Measurements from ENCODE around the gene MEGF6.

Gene MEGF6

DNA sequence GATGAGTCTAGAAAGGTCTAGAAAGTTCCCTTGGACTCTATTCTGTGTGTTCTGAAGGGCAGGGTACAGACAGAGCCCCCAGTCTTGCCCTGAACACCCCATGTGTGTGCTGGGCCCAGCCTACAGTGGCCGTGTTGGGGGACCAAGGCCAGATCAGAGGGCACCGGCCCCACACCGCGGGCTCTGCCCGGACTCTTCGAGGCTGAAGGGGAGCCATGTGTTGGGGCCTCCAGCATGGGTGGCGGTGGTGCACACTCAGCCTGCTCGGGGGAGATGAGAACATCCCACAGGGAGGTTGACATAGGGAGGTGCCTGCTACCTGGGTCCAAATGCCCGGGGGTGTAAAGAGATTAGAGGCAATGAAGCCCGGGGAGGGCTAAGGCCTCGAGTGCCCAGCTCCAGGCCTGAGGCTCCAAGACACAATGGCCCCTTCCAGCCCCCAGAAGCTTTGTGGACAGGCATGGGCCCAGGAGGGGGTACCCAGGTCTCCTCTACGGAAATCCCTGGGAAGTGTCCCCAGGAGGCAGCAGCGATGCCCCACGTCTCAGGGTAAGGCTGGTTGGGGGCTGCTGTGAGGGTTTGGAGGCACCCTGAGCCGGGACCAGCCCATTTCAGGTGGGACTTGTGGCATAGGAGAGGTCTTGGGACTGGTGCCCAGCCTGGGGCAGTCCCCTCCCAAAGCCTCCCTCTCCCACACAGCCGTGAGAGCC lies 144.8 kb downstream of the MEGF6 start:
- DNase-seq = no peak

DNA sequence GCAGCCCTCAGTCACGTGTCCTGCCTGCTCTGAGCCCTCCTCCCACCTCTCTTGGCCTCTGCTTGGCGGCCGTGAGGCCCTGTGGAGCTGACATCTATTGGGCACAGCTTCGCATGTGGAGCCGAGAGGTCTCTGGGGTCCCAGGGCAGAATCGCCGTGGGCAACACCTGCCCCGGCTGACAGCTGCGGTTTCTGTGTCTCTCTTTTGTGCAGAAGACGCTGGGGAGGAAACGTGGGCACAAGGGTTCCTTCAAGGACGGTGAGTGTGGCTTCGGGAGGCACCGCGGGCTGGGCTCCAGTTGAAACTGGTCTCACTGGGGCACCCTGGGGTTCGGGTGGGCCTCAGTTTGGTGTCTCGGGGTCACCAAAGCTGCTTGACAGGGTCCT lies 145.4 kb downstream of the MEGF6 start:
- DNase-seq = no peak

DNA sequence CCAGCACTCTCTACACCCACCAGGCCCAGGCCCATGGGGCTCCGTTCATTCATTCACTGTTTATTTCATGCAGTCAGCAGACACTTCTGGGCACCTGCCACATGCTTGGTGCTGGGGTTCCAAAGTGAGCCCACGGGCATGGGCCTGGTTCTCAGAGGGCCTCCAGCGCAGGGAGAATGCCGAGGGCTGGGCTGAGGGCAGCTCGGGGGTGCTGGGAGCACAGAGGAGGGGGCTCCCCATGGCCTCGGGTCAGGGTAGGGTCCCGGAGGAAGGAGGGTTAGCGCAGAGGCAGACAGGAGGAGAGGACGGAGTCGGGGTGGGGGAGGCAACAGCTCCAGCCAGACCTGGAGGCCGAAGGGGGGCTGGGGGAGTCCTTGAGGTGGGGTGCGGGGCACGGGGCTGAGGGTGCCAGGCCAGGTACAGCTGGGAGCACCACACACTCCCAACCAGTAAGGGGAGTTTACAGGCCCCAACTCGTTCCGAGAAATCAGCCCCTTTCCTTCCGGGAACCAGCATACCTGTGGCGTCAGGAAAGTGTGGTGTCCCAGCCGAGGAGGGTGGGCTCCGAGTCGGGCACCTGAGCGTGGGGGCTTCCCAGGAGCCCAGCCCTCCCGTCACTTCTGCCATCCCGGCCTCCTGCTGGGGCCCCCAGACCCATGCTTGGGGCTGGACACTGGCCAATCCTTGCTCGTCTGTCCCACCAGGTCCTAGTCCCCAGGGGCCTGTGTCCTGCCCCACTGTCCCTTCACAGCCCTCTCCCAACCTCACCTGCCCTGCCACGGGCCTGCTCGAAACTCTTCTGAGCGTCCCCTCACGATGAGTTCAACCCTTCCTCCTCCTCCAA lies 146.0 kb downstream of the MEGF6 start:
- DNase-seq = no peak

DNA sequence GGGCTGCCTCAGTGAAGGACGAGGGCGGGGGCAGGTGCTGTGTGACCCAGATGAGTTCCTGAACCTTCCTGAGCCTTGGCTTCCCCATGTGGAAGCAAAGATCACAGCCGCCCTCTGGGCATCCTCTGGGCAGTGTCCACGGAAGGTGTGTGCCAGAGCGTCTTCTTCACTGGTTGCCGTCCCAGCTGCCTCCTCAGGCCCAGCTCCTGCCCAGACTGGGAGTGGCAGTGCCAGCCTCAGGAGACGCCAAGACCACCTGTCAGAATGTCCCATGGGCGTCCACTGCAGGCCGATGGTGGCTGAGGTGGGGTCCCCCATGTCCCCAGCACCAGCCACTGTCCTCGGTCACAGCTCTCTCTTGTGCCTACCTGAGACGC lies 146.7 kb downstream of the MEGF6 start:
- DNase-seq = no peak

DNA sequence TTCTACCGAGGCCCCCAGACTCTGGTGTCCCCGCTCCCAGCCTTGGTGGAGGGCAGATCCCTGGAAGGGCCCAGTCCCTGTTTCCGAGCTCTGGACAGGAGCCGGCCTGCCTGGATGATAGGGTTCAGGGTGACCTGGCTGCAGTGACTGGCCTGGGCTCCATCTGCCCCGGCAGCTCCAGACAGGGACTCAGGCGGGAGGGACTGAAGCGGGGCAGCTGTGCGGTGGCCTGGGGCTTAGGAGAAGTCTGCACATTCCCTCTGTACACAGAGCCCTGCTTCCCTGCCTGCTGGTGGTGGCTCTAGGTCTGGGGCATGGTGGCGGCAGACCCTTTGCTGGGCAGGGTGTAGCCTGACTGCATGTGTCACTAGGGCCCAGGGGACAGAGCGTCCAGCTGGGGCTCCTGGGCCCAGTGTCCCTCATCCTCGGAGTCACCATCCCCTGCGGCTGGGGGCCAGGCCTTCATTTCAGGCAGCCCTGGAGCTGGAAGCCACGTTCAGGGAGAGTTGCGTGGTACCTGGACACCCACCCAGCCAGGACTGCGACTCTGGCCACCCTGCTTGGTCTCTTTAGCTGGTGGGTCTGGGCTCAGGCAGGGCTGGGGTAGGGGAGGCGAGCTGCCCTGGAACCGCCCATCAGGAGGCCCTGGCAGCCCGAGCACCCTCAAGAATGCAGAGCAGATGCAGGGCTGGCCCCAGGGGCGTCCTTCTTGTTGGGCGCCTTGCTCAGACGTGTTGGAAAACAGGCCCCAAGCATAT lies 147.2 kb downstream of the MEGF6 start:
- no peak for DNase-seq

DNA sequence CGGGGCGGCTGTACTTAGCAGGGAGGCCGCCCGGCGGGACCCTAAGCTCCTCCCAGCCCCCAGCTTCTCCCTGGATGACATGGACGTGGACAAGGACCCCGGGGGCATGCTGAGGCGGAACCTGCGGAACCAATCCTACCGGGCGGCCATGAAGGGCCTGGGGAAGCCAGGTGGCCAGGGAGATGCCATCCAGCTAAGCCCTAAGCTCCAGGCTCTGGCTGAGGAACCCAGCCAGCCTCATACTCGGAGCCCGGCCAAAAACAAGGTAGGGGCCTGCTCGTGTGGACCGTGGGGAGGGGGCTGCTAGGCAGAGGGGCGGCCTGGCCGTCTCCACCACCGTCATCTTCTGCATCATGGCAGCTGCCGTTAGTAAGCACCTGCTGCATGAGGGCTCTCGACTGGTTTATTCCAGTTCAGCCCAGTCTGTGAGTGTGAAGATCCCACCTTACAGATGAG lies 147.9 kb downstream of the MEGF6 start:
- no peak for DNase-seq

DNA sequence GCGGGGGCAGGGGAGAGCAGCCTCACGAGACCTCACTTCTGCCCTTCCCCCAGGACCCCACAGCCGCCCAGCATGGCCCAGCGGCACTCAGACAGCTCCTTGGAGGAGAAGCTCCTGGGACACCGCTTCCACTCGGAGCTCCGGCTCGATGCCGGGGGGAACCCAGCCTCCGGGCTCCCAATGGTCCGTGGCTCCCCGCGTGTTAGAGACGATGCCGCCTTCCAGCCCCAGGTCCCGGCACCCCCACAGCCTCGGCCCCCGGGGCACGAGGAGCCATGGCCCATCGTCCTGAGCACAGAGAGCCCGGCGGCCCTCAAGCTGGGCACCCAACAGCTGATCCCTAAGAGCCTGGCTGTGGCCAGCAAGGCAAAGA lies 148.3 kb downstream of the MEGF6 start:
- no peak for DNase-seq

DNA sequence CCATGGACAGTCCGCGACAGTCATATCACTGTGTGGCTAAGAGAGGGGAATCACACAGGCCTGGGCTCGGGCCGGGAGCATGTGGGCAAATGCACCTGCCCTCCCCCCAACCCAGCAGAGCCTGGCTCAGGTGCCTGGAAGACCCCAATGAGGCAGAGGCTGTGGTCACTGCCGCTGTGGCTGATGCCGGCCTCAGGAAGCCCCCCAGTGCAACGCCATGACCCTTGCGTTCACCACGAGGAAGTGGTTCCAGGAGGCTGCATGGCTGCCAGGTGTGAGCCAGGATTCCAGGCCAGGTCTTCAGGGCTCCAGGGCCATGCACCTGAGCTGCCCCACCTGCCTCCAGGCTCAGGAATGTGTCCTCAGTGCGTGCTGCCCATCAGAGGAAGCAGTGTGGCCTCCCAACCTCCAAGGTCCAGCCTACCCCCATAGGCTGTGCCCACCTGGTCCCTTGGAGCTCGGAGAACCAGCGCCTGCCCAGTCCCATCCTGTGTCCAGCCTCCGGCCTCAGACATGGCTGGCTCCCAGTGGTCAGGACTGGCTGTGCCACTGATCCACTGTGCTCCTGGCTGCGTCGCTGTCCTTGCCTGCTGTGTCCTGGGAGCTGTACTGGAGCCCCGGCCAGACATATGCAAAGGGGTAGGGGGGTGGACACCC lies 148.8 kb downstream of the MEGF6 start:
- DNase-seq = no peak

DNA sequence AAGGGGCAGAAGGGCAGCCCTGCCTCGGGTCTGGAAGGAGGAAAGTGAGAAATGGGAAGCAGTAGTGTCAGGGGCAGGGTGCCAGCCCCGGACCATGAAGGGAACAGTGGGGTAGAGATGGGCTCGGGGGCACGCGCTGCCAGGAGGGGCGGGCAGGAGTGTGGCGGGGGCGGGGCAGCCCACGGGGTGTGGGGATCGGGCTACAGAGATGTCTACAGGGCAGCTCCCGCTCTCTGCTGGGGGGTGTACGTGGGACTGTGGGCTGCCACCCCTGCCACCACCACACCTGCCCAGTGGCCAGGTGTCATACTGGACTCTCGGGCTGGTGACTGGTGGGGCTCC lies 149.4 kb downstream of the MEGF6 start:
- no peak for DNase-seq

DNA sequence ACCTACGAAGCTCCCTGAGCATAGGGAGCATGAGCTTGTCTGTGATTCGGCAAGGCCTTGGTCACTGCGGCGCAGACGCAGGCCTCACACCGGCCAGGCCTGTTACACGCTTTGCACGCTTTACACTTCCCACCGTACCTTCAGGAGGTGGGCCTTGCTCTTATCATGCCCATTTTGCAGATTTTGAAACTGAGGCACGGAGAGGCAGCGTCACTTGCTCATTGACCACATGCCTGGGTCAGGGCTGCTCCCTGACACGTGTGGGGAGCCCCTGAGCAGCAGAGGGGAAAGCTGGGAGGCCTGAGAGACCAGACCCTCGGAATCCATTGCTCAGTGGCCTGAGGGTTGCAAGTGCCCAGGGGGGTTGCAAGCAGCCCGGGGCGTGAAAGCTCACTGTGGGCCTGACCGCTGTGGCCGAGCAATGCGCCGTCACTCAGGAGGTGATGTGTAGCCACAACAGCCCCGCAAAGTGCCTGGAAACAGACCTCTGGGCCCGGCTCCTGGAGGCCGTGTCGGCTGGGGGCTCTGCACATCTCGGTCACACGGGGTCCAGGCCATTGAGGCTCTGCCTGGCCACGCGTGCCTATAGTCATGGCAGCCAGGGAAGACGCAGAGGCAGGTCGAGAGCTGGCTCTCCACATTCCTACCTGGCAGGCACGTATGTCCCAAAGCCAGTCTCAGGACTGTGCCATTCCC lies 149.9 kb downstream of the MEGF6 start:
- DNase-seq = no peak

DNA sequence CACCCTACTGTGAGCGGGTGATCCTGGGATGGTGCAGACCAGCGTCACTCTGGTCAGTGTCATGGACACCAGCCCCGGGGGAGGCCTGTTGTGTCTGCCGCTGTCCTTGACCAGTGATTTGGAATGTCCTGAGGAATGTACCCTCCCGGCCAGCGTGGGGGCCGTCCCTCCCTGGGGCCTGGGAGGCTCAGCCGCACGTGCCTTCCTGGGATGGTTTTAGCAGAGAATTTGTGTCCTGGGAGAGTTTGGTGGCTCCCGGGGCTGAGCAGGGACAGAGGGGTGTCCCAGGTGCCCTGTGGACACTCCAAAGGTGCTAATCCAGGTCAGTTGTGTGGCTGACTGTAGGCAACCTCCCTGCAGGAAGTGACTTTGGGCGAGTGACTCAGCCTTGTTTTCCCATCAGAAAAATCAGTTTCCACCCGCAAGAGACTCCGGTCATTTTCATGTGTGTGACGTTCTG lies 150.6 kb downstream of the MEGF6 start:
- no peak for DNase-seq

DNA sequence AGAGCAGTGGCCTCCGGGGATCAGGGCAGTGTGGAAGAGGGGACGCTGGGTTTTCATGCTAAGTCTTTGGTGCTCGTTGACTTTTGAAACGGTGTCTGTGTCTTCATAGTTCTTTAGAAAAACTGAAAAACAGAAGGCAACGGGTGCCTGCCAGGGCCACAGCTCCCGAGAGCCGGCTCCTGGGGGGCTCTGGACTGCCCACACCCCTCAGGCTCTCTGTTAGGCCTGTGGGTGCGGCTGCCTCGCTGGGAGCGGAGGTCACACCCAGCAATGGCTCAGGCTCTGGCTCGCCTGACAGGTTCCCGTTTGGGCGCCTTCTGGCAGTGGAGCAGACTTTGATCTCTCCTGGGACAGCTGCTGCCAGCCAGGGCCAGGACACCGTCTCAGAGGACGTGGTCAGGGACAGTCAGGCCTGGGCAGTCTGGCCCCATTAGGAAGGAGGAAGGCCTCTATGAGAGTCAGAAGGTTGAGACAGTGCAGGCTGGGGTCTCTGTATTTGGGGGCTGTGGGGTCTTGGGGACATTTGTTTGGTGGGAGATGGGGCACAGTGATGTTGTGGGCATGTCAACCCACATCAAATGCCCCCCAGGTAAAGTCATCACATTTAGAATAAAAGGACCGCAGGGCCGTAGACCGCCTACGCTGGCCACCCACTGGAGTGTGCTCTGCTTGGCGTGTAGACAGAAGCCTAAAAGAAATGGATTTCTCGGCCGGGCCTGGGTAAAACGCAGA lies 151.2 kb downstream of the MEGF6 start:
- no peak for DNase-seq

DNA sequence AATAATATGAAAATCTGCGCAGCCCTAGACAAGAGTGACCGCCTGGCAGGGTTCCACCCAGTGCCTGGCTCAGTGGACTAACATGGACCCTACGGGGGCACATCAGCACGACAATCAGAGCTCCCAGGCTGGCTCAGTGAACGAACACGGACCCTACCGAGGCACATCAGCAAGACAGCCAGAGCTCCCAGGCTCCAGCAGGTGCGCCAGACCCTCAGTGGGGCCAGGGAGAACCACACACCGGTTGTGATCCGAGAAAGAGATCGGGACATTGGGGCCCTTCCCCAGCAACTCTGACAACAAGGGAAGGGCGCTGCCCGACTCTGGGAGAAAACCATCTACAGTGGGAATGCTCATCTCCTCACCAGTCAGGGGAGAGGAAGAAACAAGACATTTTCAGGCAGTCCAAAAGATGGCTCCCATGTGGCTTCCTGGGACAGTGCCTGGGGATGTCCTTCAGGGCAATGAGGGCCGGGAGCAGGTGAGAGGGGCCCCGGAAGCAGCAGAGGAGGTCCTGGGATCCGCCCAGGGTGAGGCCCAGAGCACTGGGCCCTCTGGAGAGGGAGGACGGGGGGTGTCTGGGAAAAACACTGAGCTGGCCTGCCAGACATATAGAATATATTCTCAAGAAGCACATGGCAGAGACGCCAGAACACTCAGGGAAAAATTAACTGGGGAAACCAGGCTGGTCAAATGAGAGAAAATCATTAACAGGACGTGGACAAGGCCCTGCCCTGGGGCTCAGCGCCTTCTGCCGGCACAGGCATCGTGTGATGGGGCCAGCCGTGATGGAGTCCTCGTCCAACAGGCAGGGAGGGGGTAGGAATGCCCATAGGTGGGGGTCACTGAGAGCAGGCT lies 152.0 kb downstream of the MEGF6 start:
- DNase-seq = no peak

DNA sequence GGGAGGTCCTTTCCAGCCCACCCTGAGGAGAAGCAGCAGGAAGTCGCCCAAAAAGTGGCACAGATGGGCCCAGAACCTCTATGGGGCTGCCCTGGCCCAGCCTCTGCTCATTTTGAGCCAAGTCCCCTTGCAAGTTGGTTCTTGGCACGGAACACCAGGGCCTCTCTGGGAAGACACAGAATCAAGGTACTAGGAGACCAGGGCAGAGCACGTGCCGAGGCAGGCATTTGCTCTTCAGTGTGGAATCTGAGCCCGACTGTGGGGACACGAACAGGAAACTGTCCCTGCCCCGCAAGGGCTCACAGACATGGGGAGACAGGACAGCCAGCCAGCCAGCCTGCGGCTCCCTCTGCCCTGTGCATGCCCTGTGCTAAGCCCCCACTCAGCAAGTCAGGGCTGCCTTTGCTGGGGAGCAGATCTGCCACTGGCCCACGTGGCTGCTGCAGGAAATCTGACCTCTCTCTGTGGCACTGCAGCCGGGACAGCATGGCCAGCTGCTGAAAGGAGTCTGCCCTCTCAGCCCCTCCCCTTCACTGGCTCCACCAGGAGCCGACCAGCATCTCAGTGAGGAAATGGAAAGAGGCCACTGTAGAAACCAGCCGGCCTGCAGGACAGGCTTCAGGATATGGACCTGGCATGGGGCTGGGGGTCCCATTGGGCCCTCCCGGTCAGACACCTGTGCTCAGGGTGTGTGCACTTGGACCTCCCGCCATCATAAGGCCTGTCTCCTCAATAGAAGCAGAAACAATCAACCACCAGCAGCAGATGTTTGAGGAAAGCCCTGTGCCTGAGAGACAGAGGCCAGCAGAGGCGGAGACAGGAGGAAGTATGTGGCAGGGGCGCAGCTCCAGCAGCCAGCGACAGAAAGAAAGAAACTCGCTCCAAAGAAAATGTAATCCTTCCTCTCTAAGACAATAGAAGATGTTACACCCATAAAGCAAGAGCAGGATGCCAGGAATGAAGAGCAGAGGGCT lies 153.1 kb downstream of the MEGF6 start:
- DNase-seq = no peak

DNA sequence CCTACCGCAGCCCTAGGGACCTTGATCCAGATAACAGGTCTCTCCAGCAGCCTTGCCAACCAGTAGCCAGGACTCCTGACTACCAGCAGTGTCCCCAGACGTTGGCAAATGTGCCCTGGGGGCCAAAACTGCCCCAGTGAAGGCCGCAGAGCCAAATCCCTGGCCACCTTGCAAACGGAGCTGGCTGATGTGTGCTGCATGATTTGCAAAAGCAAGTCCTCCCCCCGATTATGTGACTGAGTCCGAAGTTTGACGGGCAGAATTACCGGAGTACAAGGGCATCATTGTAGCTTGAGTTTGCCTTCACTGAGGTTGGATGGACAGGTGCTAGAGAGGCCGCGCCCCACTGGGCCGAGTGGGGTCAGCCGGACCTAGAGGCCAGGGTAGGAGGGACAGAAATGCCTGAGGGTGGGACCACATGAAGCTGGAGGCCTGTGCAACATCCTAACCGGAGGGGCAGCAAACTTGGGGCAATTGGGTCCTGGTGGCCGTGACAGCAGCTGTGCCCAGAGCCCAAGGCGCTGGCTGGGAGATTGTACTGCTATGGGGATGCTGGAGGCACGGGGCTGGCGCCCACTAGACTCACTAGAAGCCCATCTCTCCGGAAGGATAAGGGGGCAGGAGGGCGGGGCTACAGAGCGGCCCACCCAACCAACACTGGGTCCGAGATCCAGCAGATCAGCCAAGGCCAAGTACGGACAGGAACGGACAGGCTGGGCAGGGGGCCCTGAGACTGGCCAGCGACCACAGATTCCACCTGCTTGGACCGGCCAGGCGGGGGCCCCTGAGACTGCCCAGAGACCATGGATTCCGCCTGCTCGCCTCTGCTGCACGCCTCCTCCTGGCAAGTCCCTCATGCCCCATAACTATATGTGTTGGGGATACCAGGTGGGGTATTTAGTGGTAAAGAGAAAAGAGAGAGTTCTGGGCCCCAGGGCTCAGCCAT lies 154.1 kb downstream of the MEGF6 start:
- DNase-seq = no peak

DNA sequence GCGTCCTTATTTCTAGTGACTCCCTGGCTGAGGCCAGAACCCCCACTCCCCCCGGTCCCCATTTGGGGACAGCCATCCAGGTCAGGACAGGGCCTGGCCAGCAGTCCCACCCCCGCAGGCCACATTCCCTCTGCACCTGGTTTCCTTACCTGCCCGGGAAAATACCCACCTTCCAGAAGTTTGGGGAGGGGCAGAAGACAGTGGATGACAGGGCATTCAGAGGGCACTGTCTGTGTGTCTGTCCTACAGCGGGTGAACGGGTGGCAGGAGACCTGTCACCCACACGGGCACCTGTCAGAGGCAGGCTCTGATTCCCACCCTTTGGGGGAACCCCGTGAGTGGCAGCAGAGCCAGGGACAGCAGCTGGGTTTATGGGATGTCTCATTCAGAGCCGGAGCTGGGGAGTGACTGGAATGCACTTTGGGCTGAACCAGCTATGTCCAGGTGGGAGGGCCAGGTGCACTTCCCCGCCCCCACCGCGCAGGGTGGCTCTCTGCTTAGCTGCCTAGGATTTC lies 154.8 kb downstream of the MEGF6 start:
- no peak for DNase-seq

DNA sequence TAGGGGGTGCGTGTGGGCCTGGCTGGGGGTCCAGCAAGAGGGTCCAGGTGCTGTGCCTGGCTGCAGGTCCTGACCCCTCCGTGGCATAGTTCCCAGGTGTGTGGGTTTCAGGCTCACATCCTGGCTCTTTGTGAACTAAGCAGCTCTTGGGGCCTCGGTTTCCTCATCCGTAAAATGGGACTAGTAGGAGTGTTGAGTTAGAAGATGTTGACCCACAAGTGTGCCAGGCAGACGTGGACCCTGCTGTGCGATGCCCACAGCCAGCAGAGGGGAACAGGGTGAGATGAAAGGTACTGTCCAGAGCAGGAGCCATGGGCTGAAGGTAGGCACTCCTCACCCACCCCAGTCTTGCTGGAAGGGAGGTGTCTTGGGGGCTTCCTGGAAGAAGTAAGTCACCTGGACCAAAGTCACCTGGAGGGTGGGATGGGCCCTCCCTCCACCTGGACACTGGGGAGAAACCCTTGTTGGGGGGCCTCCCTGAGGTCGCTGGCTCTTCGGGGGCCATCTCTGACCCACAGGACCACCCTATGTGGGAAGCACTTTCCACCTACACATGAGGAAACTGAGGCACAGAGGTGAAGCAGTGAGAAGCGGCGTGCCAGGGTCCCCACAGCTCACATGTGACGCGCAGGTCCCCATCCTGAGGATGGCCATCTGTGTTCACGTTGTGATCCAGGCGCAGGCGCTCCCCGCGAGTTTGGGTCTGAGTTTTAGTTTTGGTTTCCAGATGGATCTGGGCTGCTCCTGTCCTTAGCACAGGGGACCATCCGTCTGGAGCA lies 155.4 kb downstream of the MEGF6 start:
- DNase-seq = no peak

Data from NCI-H1092 treated with DMSO at 0.1 percent for 48 hours (cell line).